ENCODE data around the gene USP40. TPM values are rescaled to one million over a fixed set of nuclear protein-coding genes. Genes with fewer than 3 reads are reported as not detected.
A peak's percentile ranks its signal among the peaks of the same experiment; 100 is the strongest.

USP40 gene
- total RNA-seq, 1 donor from 2014 or later: 23.8 TPM

- intact Hi-C loops (cut with DNase I): loop anchor here (10.0 kb wide), 1 partner anchor 165 kb away; no protein-coding TSS in a partner anchor
- peak; percentile 51 for DNase-seq (ENCODE audit: low spot score)
These were observed 116.4 kb downstream of the USP40 start for GRCh38 chr2:233449921-233450863.

GRCh38 chr2:233449081-233449901 lies 117.3 kb downstream of the USP40 start:
- peak; percentile 73 for DNase-seq (ENCODE audit: low spot score)
- intact Hi-C loops (cut with DNase I): loop anchor here (10.0 kb wide), 1 partner anchor 164 kb away; no protein-coding TSS in a partner anchor

GRCh38 chr2:233448575-233448974 lies 118.0 kb downstream of the USP40 start:
- peak; percentile 39 for DNase-seq (ENCODE audit: low spot score)
- intact Hi-C loops (cut with DNase I): loop anchor here (10.0 kb wide), 1 partner anchor 164 kb away; no protein-coding TSS in a partner anchor

- peak; percentile 29 for DNase-seq (ENCODE audit: low spot score)
- intact Hi-C loops (cut with DNase I): loop anchor here (10.0 kb wide), 1 partner anchor 163 kb away; no protein-coding TSS in a partner anchor
These were observed 118.4 kb downstream of the USP40 start for GRCh38 chr2:233448220-233448559.

GRCh38 chr2:233447506-233448219 lies 118.9 kb downstream of the USP40 start:
- intact Hi-C loops (cut with DNase I): loop anchor here (10.0 kb wide), 1 partner anchor 163 kb away; no protein-coding TSS in a partner anchor
- peak; percentile 59 for DNase-seq (ENCODE audit: low spot score)

- peak; percentile 63 for DNase-seq (ENCODE audit: low spot score)
These were observed 119.8 kb downstream of the USP40 start for GRCh38 chr2:233446606-233447305.

GRCh38 chr2:233446121-233446520 lies 120.5 kb downstream of the USP40 start:
- intact Hi-C loops (cut with DNase I): loop anchor here (10.0 kb wide), 1 partner anchor 161 kb away; no protein-coding TSS in a partner anchor
- peak; percentile 33 for DNase-seq (ENCODE audit: low spot score)

More at GRCh38 chr2:233446606-233447305, 119.8 kb downstream of the USP40 start:
- intact Hi-C loops (cut with DNase I): loop anchor here (10.0 kb wide), 1 partner anchor 162 kb away; no protein-coding TSS in a partner anchor

- intact Hi-C loops (cut with DNase I): loop anchor here (10.0 kb wide), 1 partner anchor 160 kb away; no protein-coding TSS in a partner anchor
- DNase-seq (ENCODE audit: low spot score): peak; percentile 58
These were observed 121.3 kb downstream of the USP40 start for GRCh38 chr2:233445152-233445830.

- DNase-seq (ENCODE audit: low spot score): no peak
- intact Hi-C loops (cut with DNase I): loop anchor here (10.0 kb wide), 1 partner anchor 160 kb away; no protein-coding TSS in a partner anchor
These were observed 122.1 kb downstream of the USP40 start for GRCh38 chr2:233444501-233444900.

- intact Hi-C loops (cut with DNase I): loop anchor here (1.0 to 10.0 kb wide), 3 partner anchors 39 to 159 kb away; partner anchors contain the start of gene DGKD
- DNase-seq (ENCODE audit: low spot score): peak; percentile 80
These were observed 122.9 kb downstream of the USP40 start for GRCh38 chr2:233443511-233444183.

GRCh38 chr2:233442028-233442310 lies 124.6 kb downstream of the USP40 start:
- DNase-seq (ENCODE audit: low spot score): no peak
- intact Hi-C loops (cut with DNase I): loop anchor here (2.0 to 10.0 kb wide), 2 partner anchors 87 to 157 kb away; partner anchors contain the start of gene DGKD

GRCh38 chr2:233441161-233442027 lies 125.2 kb downstream of the USP40 start:
- DNase-seq (ENCODE audit: low spot score): peak; percentile 69
- intact Hi-C loops (cut with DNase I): loop anchor here (2.0 to 10.0 kb wide), 2 partner anchors 87 to 157 kb away; partner anchors contain the start of gene DGKD

GRCh38 chr2:233440714-233441113 lies 125.9 kb downstream of the USP40 start:
- peak; percentile 56 for DNase-seq (ENCODE audit: low spot score)
- intact Hi-C loops (cut with DNase I): loop anchor here (10.0 kb wide), 1 partner anchor 156 kb away; no protein-coding TSS in a partner anchor

GRCh38 chr2:233440314-233440713 lies 126.3 kb downstream of the USP40 start:
- DNase-seq (ENCODE audit: low spot score): no peak
- intact Hi-C loops (cut with DNase I): loop anchor here (10.0 kb wide), 1 partner anchor 156 kb away; no protein-coding TSS in a partner anchor

GRCh38 chr2:233439191-233439590 lies 127.4 kb downstream of the USP40 start:
- intact Hi-C loops (cut with DNase I): no loop called here
- no peak for DNase-seq (ENCODE audit: low spot score)

GRCh38 chr2:233438573-233439147 lies 127.9 kb downstream of the USP40 start:
- intact Hi-C loops (cut with DNase I): no loop called here

More at GRCh38 chr2:233438573-233439147, 127.9 kb downstream of the USP40 start:
- no peak for DNase-seq (ENCODE audit: low spot score)

Data from cardiac septum (tissue), 1 donor.